ENCODE data around the gene SNAP91. TPM values are rescaled to one million over a fixed set of nuclear protein-coding genes. Genes with fewer than 3 reads are reported as not detected.
"Not testable (repeated sequence)": the region's sequence is repeated elsewhere in the genome, so short reads cannot be mapped to it uniquely, and the experiment has no call there.

The SNAP91 gene, protein sequence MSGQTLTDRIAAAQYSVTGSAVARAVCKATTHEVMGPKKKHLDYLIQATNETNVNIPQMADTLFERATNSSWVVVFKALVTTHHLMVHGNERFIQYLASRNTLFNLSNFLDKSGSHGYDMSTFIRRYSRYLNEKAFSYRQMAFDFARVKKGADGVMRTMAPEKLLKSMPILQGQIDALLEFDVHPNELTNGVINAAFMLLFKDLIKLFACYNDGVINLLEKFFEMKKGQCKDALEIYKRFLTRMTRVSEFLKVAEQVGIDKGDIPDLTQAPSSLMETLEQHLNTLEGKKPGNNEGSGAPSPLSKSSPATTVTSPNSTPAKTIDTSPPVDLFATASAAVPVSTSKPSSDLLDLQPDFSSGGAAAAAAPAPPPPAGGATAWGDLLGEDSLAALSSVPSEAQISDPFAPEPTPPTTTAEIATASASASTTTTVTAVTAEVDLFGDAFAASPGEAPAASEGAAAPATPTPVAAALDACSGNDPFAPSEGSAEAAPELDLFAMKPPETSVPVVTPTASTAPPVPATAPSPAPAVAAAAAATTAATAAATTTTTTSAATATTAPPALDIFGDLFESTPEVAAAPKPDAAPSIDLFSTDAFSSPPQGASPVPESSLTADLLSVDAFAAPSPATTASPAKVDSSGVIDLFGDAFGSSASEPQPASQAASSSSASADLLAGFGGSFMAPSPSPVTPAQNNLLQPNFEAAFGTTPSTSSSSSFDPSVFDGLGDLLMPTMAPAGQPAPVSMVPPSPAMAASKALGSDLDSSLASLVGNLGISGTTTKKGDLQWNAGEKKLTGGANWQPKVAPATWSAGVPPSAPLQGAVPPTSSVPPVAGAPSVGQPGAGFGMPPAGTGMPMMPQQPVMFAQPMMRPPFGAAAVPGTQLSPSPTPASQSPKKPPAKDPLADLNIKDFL
- 3.0 and 3.4 TPM in 2 replicates for total RNA-seq (ENCODE audit: low replicate concordance)
- long read RNA-seq, partial matches to known transcripts = 0 of 2 reads
- long read RNA-seq, other reads (novel, unspliced or antisense) = 2 of 2 reads

DNA sequence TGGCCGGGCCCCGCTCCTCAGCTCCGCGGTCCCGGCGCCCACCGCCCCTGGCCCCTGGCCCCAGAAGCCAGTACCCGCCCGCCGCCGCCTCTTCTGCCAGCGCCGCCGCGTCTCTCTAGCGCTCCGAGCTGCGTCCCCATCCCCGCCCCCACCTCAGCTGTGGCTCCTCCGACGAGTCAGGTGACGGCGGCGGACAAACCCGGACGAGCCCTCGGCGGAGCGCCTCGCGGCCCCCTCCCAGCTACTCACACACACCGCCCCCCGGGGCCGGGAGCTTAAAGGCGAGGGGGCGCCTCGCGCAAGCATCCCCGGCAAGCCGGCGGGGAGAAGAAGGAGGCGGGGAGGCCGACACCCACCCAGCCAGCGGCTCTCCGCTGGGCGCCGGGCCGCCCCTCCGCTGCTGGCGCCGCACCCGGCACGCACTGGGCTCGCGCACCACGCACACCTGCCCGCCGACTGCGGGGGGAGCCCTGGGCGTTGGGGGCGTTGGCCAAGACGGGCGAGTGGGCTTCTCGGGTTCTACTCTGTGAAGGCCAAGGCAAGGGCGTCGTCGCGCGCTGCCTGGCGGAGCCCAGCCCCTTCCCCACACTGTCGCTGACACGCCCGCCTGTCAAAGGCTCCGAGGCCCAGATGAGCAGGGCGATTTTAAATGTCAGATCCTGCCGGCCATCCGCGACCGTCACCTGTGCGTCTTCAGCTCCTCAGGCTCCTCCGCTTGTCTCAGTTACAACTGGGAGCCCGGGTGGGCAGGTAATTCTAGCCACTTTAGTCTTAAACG, at the start of gene SNAP91:
Gene SNAP91, minus strand, starts transcription at position 132 of the 778 bp plus-strand sequence. CDS start 1,174 bp downstream, outside the sequence.
- H3K4me1 Mint-ChIP-seq (ENCODE audit: unreplicated experiment) = no peaks in the 10 kb centered on the region
- TF ChIP-seq, protein P1, sequence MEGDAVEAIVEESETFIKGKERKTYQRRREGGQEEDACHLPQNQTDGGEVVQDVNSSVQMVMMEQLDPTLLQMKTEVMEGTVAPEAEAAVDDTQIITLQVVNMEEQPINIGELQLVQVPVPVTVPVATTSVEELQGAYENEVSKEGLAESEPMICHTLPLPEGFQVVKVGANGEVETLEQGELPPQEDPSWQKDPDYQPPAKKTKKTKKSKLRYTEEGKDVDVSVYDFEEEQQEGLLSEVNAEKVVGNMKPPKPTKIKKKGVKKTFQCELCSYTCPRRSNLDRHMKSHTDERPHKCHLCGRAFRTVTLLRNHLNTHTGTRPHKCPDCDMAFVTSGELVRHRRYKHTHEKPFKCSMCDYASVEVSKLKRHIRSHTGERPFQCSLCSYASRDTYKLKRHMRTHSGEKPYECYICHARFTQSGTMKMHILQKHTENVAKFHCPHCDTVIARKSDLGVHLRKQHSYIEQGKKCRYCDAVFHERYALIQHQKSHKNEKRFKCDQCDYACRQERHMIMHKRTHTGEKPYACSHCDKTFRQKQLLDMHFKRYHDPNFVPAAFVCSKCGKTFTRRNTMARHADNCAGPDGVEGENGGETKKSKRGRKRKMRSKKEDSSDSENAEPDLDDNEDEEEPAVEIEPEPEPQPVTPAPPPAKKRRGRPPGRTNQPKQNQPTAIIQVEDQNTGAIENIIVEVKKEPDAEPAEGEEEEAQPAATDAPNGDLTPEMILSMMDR (conservative IDR thresholded peaks at IDR 0.05) = no peak
- no peaks in the 10 kb centered on the region for H3K9me3 Mint-ChIP-seq
- peak; percentile 78 for DNase-seq (ENCODE audit: extremely low spot score, unreplicated experiment)
- no peak within 1 kb of the TSS for H3K27ac Mint-ChIP-seq
- H3K27me3 Mint-ChIP-seq = peaks cover 71% of the 10 kb centered on the region
- H3K4me3 Mint-ChIP-seq = peak within 1 kb of the TSS; percentile 91
- no peaks in the 10 kb centered on the region for H3K36me3 Mint-ChIP-seq

- Mint-ChIP-seq H3K27ac (no peak overlapping the region), H3K4me3 (no peak overlapping the region), H3K27me3 (peaks cover 4% of the 10 kb centered on the region), H3K4me1 (ENCODE audit: unreplicated experiment) (no peaks in the 10 kb centered on the region), H3K36me3 (no peaks in the 10 kb centered on the region), H3K9me3 (peaks cover 8% of the 10 kb centered on the region)
- TF ChIP-seq, protein P1 (conservative IDR thresholded peaks at IDR 0.05) = no peak
- no peak for DNase-seq (ENCODE audit: extremely low spot score, unreplicated experiment)
Measured at GRCh38 chr6:83758533-83758932, 49.6 kb upstream of the SNAP91 start.

GRCh38 chr6:83757021-83757420, 48.1 kb upstream of the SNAP91 start:
- H3K4me3 Mint-ChIP-seq = no peak overlapping the region
- no peak overlapping the region for H3K27ac Mint-ChIP-seq
- TF ChIP-seq, protein P1 (conservative IDR thresholded peaks at IDR 0.05) = no peak
- no peaks in the 10 kb centered on the region for H3K4me1 Mint-ChIP-seq (ENCODE audit: unreplicated experiment)
- peaks cover 4% of the 10 kb centered on the region for H3K27me3 Mint-ChIP-seq
- H3K9me3 Mint-ChIP-seq = peaks cover 8% of the 10 kb centered on the region
- DNase-seq (ENCODE audit: extremely low spot score, unreplicated experiment) = no peak
- H3K36me3 Mint-ChIP-seq = no peaks in the 10 kb centered on the region

DNA sequence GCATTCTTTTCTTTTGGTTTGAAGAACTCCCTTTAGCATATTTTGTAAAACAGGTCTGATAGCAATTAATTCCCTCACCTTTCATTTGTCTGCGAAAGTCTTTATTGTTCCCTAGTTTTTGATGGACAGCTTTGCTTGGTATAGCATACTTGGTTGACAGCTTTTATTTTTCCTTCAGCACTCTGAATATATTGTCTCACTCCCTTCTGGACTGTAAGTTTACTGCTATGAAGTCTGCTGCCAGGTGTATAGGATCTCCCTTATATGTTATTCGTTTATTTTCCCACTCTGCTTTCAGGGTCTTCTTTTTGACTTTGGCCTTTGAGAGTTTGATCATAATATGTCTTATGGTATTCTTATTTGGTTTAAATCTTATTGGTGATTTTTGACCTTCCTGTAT, 47.7 kb upstream of the SNAP91 start:
- peaks cover under 1% of the 10 kb centered on the region for H3K27me3 Mint-ChIP-seq
- H3K36me3 Mint-ChIP-seq = no peaks in the 10 kb centered on the region
- no peaks in the 10 kb centered on the region for H3K4me1 Mint-ChIP-seq (ENCODE audit: unreplicated experiment)
- H3K27ac Mint-ChIP-seq = no peak overlapping the region
- H3K9me3 Mint-ChIP-seq = peaks cover 8% of the 10 kb centered on the region
- no peak for DNase-seq (ENCODE audit: extremely low spot score, unreplicated experiment)
- H3K4me3 Mint-ChIP-seq = no peak overlapping the region
- TF ChIP-seq, protein P1 (conservative IDR thresholded peaks at IDR 0.05) = no peak

DNA sequence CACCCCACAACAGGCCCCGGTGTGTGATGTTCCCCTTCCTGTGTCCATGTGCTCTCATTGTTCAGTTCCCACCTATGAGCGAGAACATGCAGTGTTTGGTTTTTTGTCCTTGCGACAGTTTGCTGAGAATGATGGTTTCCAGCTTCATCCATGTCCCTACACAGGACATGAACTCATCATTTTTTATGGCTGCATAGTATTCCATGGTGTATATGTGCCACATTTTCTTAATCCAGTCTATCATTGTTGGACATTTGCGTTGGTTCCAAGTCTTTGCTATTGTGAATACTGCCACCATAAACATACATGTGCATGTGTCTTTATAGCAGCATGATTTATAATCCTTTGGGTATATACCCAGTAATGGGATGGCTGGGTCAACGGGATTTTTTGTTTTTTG, 43.5 kb upstream of the SNAP91 start:
- H3K27me3 Mint-ChIP-seq; H3K4me1 Mint-ChIP-seq (ENCODE audit: unreplicated experiment); H3K36me3 Mint-ChIP-seq; H3K9me3 Mint-ChIP-seq; H3K27ac Mint-ChIP-seq; H3K4me3 Mint-ChIP-seq; DNase-seq (ENCODE audit: extremely low spot score, unreplicated experiment): not testable (repeated sequence)

Measured in type B pancreatic cell (in vitro differentiated cells).